Kidney glomerular epithelial cell (primary cell): ENCODE results near the gene TNNI3.
"Not testable (repeated sequence)": the region's sequence is repeated elsewhere in the genome, so short reads cannot be mapped to it uniquely, and the experiment has no call there.

Experiments
- DNase-seq: peaks from one replicate; lab custom pipeline; 2025; lab: John Stamatoyannopoulos, UW

TNNI3 gene

DNA sequence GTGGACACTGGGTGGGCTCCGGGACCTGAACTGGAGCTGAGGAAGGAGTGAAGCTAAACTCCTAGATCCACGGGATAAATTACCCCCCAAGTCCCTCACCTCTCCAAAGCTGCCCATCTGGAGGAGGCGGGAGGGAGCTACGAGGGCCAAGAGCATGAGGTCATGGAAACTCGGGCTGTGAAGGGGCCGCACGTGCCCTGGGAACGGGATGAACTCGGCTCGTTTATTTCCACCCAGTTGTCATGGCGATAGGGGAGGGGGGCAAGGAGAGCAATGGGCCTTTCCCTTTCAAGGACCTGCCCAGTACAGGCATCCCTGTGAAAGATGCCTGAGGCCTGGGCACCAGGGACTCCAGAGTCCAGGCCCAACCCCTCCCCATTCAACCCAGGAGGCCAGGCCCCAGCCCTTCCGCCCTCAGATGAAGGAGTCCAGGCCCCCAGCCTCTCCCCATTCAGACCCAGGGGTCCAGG lies 43.9 kb downstream of the TNNI3 start:
- DNase-seq = peak; percentile 27

DNA sequence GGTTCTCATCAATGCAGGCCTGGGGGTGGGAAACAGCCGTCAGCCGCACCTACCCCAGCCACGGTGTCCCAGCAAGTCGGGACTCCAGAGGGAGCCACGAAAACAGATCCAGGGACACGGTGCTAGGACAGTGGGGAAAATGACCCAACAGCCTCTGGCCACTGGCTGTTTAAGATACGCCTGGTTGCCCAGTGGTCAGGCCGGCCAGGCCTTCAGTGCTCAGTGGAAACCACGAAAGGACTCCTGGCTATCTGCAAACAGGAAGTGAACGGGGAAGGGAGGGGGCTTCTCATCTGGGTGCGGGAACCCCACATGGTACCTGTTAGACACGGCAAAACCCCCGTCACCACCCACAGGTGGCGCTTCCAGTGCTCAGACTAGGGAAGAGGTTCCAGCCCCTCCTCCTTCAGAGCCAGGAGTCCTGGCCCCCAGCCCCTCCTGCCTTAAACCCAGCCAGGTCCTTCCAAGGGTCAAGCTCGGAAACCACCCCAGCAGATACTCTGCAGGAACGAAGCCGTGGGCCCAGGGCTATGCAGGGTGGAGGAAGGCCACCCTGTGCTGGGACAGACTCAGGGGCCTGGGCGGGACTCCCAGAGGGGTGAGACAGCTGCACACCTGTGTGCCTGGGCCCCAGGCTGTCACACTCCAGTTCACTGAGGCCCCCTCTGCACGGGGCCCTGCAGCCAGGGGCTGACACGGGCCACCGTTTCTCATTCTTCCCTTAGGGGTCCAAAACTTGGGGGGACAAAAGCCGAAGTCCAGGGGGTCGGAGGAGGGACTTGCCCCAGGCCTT lies 44.6 kb downstream of the TNNI3 start:
- no peak for DNase-seq

DNA sequence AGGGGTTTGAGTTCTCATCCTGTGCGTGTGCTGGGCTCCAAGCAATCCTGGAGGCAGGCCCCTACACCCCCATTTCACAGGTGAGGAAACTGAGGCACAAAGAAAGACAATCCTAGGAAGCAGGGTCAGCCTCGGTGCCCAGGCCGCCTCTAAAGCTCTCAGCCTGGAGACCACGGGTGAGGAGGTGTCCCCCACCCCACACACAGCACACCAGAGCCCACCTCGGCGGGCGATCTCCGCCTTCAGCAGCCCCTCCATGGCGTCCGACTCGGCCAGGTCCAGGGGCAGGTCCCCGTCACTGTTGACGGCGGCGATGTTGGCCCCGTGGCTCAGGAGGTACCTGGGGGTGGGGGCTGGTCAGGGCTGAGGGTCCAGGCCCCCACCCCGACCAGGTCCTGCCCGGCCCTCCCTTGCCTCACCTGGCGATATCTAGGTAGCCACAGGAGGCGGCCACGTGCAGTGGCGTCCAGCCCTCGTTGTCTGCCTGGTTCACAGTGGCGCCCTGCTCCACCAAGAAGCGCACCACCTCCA lies 45.2 kb downstream of the TNNI3 start:
- DNase-seq = no peak

DNA sequence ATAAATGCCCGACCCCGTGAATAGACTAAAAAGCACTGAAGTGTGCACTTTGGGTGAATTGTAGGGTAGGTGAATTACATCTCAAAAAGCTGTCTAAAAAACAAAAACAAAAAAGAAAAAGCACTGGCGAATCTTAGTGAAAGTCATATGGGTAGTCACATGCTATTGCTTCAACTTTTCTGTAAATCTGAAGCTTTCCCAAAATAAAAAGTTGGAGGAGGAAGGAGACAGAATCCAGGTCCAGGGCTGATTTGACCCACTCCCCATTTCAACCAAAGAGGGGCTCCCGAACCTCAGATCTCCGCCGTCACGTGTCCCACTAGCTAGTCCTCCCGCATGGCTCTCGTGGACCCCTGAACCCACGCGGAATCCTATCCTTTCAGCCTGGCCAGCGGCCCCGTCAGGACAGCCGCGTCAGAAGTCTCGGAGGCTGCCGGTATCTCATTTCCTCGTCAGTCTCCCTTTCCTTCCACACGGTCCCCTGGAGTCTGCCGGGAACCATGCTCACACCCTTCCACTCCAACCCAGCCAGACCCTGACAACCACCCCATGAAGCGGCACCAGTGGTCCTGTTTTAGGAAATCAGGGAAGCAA lies 46.2 kb downstream of the TNNI3 start:
- no peak for DNase-seq

DNA sequence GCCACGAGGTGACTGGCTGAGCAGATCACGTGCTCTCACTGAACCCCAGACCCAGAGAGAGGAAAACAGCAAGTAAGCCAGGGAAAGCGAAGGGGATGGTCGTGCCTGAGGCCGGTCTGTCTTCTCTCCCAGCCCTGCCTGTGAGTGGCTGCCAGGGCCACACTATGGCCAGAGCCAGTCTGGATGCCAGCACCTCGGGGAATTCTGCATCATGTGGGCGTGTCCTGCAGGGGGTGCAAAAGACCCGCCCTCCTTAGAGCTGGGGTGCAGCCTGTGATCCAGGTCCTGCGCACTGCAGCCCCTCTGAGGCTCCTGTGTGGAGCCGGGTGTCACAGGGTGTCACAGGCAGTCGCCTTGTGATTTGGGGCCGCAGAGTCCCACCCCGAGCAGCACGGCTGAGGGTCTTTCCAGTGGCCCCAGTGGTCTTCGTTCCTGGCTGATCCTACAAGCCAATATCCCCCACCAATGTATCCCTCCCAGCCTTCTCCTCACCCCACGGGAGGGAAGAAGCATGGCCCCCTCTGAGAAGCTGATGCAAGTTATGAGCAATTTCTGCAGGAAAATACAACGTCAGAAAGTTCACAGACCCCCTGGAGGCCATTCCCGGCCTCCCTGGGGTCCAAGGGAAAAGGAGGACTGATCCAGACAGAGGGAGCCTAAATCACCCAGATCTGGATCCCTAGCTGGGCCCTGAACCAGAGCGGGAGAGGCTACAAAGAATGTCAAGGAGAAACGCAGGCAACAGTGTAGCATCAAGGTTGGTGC lies 47.8 kb downstream of the TNNI3 start:
- no peak for DNase-seq

DNA sequence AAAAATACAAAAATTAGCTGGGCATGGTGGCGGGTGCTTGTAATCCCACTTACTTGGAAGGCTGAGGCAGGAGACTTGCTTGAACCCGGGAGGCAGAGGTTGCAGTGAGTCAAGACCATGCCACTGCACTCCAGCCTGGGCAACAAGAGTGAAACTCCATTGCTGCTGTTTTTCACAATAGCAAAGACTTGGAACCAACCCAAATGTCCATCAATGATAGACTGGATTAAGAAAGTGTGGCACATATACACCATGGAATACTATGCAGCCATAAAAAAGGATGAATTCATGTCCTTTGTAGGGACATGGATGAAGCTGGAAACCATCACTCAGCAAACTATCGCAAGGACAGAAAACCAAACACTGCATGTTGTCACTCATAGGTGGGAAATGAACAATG lies 50.3 kb downstream of the TNNI3 start:
- not testable (repeated sequence) for DNase-seq

DNA sequence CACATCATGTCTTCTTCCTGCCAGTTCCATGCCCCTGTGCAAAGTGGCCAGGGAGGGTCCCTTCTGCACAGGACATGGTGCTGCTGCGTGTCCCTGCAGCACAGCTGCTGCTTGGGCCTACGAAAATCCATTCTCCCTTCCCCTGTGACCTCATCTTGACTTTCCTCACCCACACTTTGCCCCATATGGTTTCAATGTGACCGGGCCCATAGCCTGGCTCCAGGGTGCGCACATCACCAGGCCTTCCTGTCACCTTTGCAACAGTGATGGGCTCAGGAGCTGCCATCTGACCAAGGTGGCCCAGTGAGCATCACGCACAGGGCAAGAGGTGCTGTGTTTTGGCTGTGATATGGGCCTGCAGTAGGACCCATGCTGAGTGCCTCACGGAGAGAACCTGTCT lies 50.9 kb downstream of the TNNI3 start:
- no peak for DNase-seq

DNA sequence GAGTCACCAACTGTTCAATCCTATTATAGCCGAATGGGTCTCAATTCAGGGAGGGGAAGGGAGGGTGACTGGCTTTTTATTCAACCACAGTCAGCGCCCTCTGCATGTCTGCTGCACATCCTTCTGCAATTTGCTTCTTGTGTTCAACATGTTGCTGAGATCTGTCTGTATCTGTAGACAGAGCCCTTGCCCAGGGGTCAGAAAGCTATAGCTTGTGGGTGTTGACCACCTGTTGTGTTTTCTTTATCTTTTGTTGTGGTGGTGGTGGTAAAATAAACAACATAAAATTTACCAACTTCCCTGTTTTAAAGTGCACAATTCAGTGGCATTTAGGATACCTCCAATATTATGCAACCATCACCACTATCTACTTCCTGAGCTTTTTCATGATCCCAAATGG lies 52.3 kb downstream of the TNNI3 start:
- DNase-seq = no peak

DNA sequence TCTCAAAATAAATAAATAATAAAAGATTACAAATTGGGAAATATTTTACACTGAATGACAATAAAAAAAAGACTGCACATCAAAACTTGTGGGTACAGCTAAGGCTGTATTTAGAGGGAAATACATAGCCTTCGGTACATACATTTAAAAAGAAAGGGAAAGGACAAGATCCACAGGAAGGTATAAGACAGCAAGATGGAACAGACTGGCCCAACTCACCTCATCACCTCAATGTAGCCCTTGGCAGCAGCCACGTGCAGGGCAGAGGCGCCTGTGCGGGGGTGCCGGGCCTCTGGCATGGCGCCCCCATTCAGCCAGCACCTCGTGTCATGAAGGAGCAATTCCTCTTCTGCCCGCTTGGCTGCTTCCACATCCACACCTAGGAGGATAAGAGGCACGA lies 54.3 kb downstream of the TNNI3 start:
- DNase-seq = no peak
